Activated naive CD8-positive, alpha-beta T cell treated with anti-CD3 and anti-CD28 coated beads, Interleukin-2, amount 50 U/mL, for 16 hours (primary cell): ENCODE results near the gene MAGEC2.

ENCODE experiments used
- DNase-seq: peaks from one replicate; pipeline ENCODE4 v3.0.0-alpha.2; 2020; ENCODE audit warnings: low read depth, low spot score

The MAGEC2 gene

DNA sequence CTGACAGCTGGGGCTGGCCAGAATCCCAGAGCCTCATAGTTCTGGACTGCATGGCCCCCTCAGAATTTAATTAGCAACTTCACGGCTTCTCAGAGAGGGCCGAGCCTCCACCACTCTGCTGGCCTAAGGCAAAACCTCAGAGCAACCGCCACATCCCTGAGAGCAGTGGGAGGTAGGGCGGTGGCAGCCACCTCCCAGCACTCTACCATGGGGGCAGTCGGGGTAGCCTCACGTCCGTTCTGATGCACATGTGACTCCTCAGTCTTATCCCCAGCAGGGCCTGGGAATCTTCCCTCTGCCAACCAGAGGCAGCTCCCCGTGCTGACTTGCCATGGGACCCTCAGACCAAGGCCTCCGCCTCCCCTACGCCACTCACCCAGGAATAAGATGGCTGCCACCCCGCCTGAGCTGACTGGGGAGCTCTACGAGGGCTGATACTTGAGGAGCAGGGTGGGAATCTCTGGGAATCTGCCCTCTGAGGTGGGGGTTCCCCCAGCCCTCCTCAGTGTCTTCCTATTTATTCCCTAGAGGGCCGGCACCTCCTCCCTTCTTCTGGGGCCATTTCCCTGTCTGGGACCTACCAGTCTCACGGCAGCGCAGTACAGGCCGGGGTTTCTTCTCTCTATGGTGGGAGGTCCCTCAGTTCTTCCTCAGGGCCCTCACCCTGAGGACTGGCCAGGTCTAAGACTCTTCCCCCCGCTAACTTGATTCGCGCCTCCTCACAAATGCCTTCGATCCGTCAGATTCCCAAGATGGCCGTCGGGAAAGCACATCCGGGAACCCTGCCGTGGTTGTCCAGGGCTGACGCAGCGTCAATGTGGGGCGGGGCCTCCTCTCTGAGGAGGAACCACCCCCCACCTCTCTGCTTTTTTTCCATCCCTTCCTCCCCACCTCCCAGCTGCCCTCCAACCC, at the start of gene MAGEC2:
Gene MAGEC2 (minus strand): TSS at position 769 of the 912 bp plus-strand sequence. CDS start 1,303 bp downstream, outside the sequence.
- no peak for DNase-seq

GRCh38 chrX:142251680-142252079, 46.6 kb upstream of the MAGEC2 start:
- no peak for DNase-seq

DNA sequence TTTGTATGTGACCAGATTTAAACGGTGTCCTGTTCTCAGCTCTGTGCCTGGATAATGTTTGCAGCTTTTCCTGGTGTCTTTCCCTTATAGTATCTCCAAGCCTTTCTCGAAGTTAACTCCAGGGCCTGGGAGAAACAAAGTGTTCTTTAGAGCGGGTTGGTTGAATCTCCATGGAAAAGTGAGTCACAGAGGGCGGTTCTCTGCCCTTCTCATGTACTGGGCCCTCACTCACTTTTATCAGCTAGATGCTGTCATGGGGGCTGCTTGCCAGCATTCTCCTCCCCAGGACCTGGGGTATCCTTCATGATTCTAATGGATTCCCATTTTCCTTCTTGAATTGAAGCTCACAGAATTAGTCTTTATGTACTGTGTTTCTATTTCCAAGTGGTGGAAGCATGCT, 46.1 kb upstream of the MAGEC2 start:
- no peak for DNase-seq

DNA sequence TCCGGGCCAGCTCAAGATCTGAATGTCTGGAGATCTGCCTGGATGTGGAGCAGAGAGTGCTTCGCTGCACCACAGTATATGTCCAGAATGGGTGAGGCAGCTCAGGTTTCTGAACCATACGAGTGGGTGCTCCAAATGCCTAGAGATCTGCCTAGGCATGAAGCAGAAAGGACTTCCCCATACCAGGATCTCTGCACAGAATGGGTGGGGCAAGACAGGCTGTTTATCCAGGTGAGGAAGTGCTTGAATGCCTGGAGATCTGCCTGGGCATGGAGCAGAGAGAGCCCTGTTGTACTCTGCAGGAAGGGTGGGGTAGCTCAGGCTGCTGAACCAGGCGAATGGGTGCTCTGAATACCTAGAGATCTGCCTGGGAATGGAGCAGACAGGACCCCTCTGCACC, 45.4 kb upstream of the MAGEC2 start:
- DNase-seq = no peak

GRCh38 chrX:142249721-142250120, 44.6 kb upstream of the MAGEC2 start:
- no peak for DNase-seq

DNA sequence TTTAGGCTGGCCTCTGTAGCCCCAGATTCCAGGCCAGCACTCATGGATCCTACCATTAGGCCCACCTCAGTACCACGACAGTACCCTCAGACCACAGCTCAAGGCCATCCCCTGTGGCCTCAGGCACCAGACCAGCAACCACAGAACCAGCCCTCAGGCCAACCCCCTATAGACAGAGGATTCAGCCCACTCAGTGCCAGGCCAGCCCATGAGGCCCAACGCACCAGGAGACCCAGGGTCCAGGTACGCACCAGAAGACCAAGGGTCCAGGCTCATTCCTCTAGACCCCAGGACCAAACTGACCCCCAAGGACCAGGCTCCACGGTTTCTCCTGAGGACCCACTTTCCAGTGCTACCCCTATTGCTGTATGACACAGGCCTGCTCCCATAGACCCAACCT, 39.5 kb upstream of the MAGEC2 start:
- no peak for DNase-seq

DNA sequence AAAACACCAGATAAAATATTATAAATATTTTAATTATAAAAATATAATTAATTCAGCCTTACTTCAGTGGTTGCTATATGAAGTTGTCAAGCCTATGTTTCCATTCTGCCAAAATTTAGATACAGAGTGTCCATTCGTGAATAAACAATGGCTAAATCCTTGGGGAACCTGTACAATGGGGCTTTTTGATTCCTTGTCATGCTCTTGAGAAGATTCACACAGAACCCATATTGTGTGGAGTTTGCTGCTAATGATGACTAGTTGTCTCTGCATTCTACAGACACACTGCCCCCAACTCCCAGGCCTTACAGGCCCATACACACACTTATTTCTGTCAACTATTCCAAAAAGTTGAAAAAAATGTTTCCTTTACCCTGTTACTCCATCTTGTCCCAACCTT, 33.4 kb upstream of the MAGEC2 start:
- no peak for DNase-seq

GRCh38 chrX:142233400-142233799, 28.3 kb upstream of the MAGEC2 start:
- no peak for DNase-seq

DNA sequence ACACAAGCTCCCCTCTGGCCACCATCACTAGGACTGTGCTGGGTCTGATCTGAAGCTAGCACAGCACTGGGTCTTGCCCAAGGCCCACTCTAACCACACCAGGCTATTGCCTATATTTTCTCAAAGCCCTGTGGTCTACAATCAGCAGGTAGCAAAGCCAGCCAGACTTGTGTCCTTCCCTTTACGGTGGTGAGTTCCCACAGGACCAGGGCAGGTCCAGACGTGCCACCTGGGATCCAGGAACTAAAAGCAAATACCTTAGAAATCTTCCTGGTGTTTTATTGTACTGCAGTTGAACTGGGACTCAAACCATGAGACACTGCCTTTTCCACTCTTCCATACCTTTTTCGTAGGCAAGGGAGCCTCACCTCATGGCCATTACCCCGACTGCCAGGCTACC, 9.0 kb upstream of the MAGEC2 start:
- DNase-seq = no peak

- no peak for DNase-seq
Measured at GRCh38 chrX:142201113-142201512, 4.0 kb downstream of the MAGEC2 start.

GRCh38 chrX:142186103-142186502, 19.0 kb downstream of the MAGEC2 start:
- DNase-seq = no peak

- DNase-seq = no peak
Measured at GRCh38 chrX:142184756-142185602, 20.1 kb downstream of the MAGEC2 start.

DNA sequence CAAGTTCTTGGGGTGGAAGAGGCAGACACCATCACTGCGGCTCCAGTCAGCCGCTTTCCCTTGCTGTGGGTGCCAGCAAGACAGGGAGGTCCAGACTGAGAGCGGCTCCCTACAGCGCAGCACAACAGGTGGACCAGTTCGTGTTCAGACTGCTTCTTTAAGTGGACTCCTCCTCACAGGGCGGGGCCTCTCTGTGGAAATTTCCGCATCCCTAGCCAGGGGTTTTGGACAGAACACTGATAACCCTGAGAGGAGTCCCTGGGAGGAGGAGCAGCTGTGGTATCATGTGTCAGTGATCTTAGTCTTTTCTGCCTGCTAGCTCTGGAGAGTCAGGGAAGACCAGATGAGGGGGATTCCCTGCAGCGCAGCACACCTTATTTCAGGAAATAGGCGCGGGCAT, 48.5 kb downstream of the MAGEC2 start:
- no peak for DNase-seq
